ENCODE measurements around the gene CEP170. TPM values are rescaled to one million over a fixed set of nuclear protein-coding genes. Genes with fewer than 3 reads are reported as not detected.

CEP170 gene
- total and polyA plus RNA-seq, 2 experiments from 2014 or later = 93.1 to 104 TPM

- H3K79me2 ChIP-seq (replicated peaks; ENCODE audit: insufficient read depth) = peaks cover 100% of the 10 kb centered on the region
- H3K27ac ChIP-seq (ENCODE audit: low read depth) = 0 out of 2 replicates have a peak overlapping the region, but pooled peaks have one; percentile 33
- Mint-ChIP-seq H3K27ac (peak overlapping the region; percentile 24), H3K27me3 (ENCODE audit: insufficient read depth, low read depth, poor library complexity) (no peaks in the 10 kb centered on the region), H3K4me3 (no peak overlapping the region), H3K9me3 (peaks cover 9% of the 10 kb centered on the region; the same call in 2 of the 3 replicates), H3K4me1 (peaks cover 14% of the 10 kb centered on the region; the same call in 2 of the 3 replicates), H3K36me3 (ENCODE audit: low read depth) (peaks cover 35% of the 10 kb centered on the region)
- peaks cover 21% of the 10 kb centered on the region for H3K4me1 ChIP-seq (ENCODE audit: insufficient read depth)
- H3F3A ChIP-seq (replicated peaks; ENCODE audit: low read depth) = no peaks in the 10 kb centered on the region
- no peak overlapping the region for H3K4me3 ChIP-seq
- ATAC-seq (no peak), DNase-seq (ENCODE audit: low spot score) (no peak)
- no peak overlapping the region for H2AFZ ChIP-seq
- peaks cover 39% of the 10 kb centered on the region for H4K20me1 ChIP-seq (replicated peaks; ENCODE audit: insufficient read depth)
- no peak overlapping the region for H3K4me2 ChIP-seq
- no peak for TF ChIP-seq STAT1 (IDR thresholded peaks at IDR 0.05; ENCODE audit: unreplicated experiment)
- H3K36me3 ChIP-seq (ENCODE audit: insufficient read depth) = peaks cover 6% of the 10 kb centered on the region; the same call in 1 of the 2 replicates
- no peaks in the 10 kb centered on the region for H3K27me3 ChIP-seq (ENCODE audit: insufficient read depth)
- H3K9me2 ChIP-seq (ENCODE audit: insufficient read depth) = no peaks in the 10 kb centered on the region
Measured at GRCh38 chr1:243236604-243237252, 18.4 kb downstream of the CEP170 start.

GRCh38 chr1:243234978-243235647 lies 20.0 kb downstream of the CEP170 start:
- Histone ChIP-seq H4K20me1 (replicated peaks; ENCODE audit: insufficient read depth) (peaks cover 33% of the 10 kb centered on the region), H3K79me2 (replicated peaks; ENCODE audit: insufficient read depth) (peaks cover 100% of the 10 kb centered on the region), H2AFZ (no peak overlapping the region), H3K4me3 (no peak overlapping the region), H3F3A (replicated peaks; ENCODE audit: low read depth) (no peaks in the 10 kb centered on the region), H3K9me2 (ENCODE audit: insufficient read depth) (no peaks in the 10 kb centered on the region), H3K36me3 (ENCODE audit: insufficient read depth) (peaks cover 9% of the 10 kb centered on the region; the same call in 1 of the 2 replicates), H3K27me3 (ENCODE audit: insufficient read depth) (no peaks in the 10 kb centered on the region), H3K4me1 (ENCODE audit: insufficient read depth) (peaks cover 21% of the 10 kb centered on the region), H3K4me2 (peak overlapping the region; percentile 33; the same call in 1 of the 2 replicates), H3K27ac (ENCODE audit: low read depth) (no peak overlapping the region)
- no peak overlapping the region for H3K27ac Mint-ChIP-seq
- no peak for TF ChIP-seq CREB1 (CRISPR knock-in tag; IDR thresholded peaks at IDR 0.05; ENCODE audit: low read depth)
- no peak for TF ChIP-seq EZH2 (IDR thresholded peaks at IDR 0.05; ENCODE audit: low read depth, unreplicated experiment)
- TF ChIP-seq EZH2phosphoT487 (IDR thresholded peaks at IDR 0.05; ENCODE audit: unreplicated experiment) = no peak
- no peak for TF ChIP-seq NANOG (IDR thresholded peaks at IDR 0.05; ENCODE audit: borderline replicate concordance)
- H3K36me3 Mint-ChIP-seq (ENCODE audit: low read depth) = peaks cover 45% of the 10 kb centered on the region
- H3K27me3 Mint-ChIP-seq (ENCODE audit: insufficient read depth, low read depth, poor library complexity) = no peaks in the 10 kb centered on the region
- peaks cover 25% of the 10 kb centered on the region for H3K9me3 Mint-ChIP-seq
- H3K4me1 Mint-ChIP-seq = peaks cover 14% of the 10 kb centered on the region; the same call in 2 of the 3 replicates
- DNase-seq (ENCODE audit: low spot score) (no peak), ATAC-seq (no peak)
- H3K4me3 Mint-ChIP-seq = no peak overlapping the region

- TF ChIP-seq EZH2 (IDR thresholded peaks at IDR 0.05; ENCODE audit: low read depth, unreplicated experiment) (no peak), ETS1 (IDR thresholded peaks at IDR 0.05) (no peak)
- no peak for ATAC-seq
- Mint-ChIP-seq H3K36me3 (ENCODE audit: low read depth) (peaks cover 54% of the 10 kb centered on the region), H3K4me1 (peaks cover 14% of the 10 kb centered on the region; the same call in 2 of the 3 replicates), H3K4me3 (no peak overlapping the region), H3K27ac (no peak overlapping the region), H3K9me3 (peaks cover 30% of the 10 kb centered on the region), H3K27me3 (ENCODE audit: insufficient read depth, low read depth, poor library complexity) (no peaks in the 10 kb centered on the region)
- peaks cover 100% of the 10 kb centered on the region for H3K79me2 ChIP-seq (replicated peaks; ENCODE audit: insufficient read depth)
- H2AFZ ChIP-seq = no peak overlapping the region
- H3F3A ChIP-seq (replicated peaks; ENCODE audit: low read depth) = no peaks in the 10 kb centered on the region
- H3K4me2 ChIP-seq = no peak overlapping the region
- H3K4me1 ChIP-seq (ENCODE audit: insufficient read depth) = peaks cover 21% of the 10 kb centered on the region
- no peak overlapping the region for H3K27ac ChIP-seq (ENCODE audit: low read depth)
- DNase-seq (ENCODE audit: low spot score) = no peak
- peaks cover 24% of the 10 kb centered on the region for H4K20me1 ChIP-seq (replicated peaks; ENCODE audit: insufficient read depth)
- H3K9me2 ChIP-seq (ENCODE audit: insufficient read depth) = no peaks in the 10 kb centered on the region
- peaks cover 13% of the 10 kb centered on the region for H3K36me3 ChIP-seq (ENCODE audit: insufficient read depth)
- no peaks in the 10 kb centered on the region for H3K27me3 ChIP-seq (ENCODE audit: insufficient read depth)
- no peak overlapping the region for H3K4me3 ChIP-seq
Measured at GRCh38 chr1:243233908-243234307, 21.2 kb downstream of the CEP170 start.

Measured in GM23338 (cell line).